Measurements from ENCODE around the gene ZGPAT. TPM values are rescaled to one million over a fixed set of nuclear protein-coding genes. Genes with fewer than 3 reads are reported as not detected.

ZGPAT gene
- total RNA-seq, 1 experiment from 2014 or later, result 27.6 TPM

DNA sequence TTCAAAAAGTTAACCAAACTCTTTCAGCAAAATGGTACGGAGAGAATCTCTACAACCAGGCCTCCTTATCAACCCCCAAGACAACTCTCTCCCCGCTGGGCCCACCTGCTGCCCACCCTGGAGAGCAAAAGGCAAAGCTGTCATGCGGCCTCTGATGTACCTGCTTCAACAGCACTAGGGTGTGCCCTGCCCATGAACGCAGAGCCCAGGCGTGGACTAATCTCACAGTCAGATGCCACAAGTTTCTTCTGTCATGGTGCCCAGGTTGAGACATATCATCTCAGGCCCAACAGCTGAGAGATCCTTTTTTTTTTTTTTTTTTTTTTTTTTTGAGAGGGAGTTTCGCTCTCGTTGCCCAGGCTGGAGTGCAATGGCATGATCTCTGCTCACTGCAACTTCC is 58.1 kb downstream of the ZGPAT start:
- Histone ChIP-seq H3K27me3 (ENCODE audit: insufficient read depth, low read length) (no peaks in the 10 kb centered on the region; the same call in 1 of the 2 replicates), H3K9me3 (ENCODE audit: control insufficient read depth, low read depth, low read length) (no peaks in the 10 kb centered on the region), H3K9ac (ENCODE audit: extremely low read depth, insufficient read length, low read length) (no peak overlapping the region), H3K18ac (ENCODE audit: insufficient read length, low read depth, low read length) (no peak overlapping the region), H3K56ac (ENCODE audit: insufficient read length, low read depth, low read length) (no peak overlapping the region), H2BK120ac (ENCODE audit: low read depth, low read length, poor library complexity, severe bottlenecking) (no peak overlapping the region), H3K23ac (ENCODE audit: insufficient read length, low read depth, low read length) (no peak overlapping the region), H3K4ac (ENCODE audit: low read depth, low read length) (no peak overlapping the region), H3K23me2 (ENCODE audit: insufficient read length, low read depth, low read length, poor library complexity, severe bottlenecking) (no peaks in the 10 kb centered on the region), H4K20me1 (ENCODE audit: control insufficient read depth, insufficient read depth, insufficient read length) (no peaks in the 10 kb centered on the region), H2BK5ac (ENCODE audit: insufficient read length, low read length) (no peak overlapping the region), H3K79me1 (ENCODE audit: insufficient read depth, low read depth, low read length, poor library complexity, severe bottlenecking) (no peaks in the 10 kb centered on the region), H4K5ac (ENCODE audit: insufficient read length, low read depth, low read length) (no peak overlapping the region), H4K91ac (ENCODE audit: insufficient read length, low read depth, low read length) (no peak overlapping the region), H3K4me2 (ENCODE audit: insufficient read depth, insufficient read length, low read length) (no peak overlapping the region), H2BK15ac (ENCODE audit: low read depth, low read length) (no peak overlapping the region), H3K27ac (ENCODE audit: insufficient read length, low read depth, low read length) (no peak overlapping the region), H4K8ac (replicated peaks; ENCODE audit: insufficient read length, low read depth, low read length) (no peak overlapping the region), H2AK5ac (ENCODE audit: insufficient read length, low read length) (no peak overlapping the region), H3K14ac (ENCODE audit: insufficient read depth, low read length) (no peak overlapping the region), H2AFZ (ENCODE audit: low read length) (no peak overlapping the region), H2BK12ac (ENCODE audit: insufficient read length, low read depth, low read length) (no peak overlapping the region), H3K79me2 (ENCODE audit: insufficient read depth, low read length) (no peaks in the 10 kb centered on the region), H3T11ph (ENCODE audit: low read length) (no peak overlapping the region), H2BK20ac (ENCODE audit: low read depth, low read length, poor library complexity, severe bottlenecking) (no peak overlapping the region), H3K4me1 (ENCODE audit: insufficient read depth, low read length) (no peaks in the 10 kb centered on the region)
- no peaks in the 10 kb centered on the region for H3K9me3 Mint-ChIP-seq
- TF ChIP-seq, protein P1, sequence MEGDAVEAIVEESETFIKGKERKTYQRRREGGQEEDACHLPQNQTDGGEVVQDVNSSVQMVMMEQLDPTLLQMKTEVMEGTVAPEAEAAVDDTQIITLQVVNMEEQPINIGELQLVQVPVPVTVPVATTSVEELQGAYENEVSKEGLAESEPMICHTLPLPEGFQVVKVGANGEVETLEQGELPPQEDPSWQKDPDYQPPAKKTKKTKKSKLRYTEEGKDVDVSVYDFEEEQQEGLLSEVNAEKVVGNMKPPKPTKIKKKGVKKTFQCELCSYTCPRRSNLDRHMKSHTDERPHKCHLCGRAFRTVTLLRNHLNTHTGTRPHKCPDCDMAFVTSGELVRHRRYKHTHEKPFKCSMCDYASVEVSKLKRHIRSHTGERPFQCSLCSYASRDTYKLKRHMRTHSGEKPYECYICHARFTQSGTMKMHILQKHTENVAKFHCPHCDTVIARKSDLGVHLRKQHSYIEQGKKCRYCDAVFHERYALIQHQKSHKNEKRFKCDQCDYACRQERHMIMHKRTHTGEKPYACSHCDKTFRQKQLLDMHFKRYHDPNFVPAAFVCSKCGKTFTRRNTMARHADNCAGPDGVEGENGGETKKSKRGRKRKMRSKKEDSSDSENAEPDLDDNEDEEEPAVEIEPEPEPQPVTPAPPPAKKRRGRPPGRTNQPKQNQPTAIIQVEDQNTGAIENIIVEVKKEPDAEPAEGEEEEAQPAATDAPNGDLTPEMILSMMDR (conservative IDR thresholded peaks at IDR 0.05), result no peak
- H3K4me1 Mint-ChIP-seq, result no peaks in the 10 kb centered on the region
- no CpG with 5 or more reads among the region's 7 CpGs for WGBS (ENCODE audit: extremely low coverage, insufficient read length, low lambda C conversion rate)
- no peak overlapping the region for H3K4me3 Mint-ChIP-seq
- H3K27ac Mint-ChIP-seq, result 0 out of 7 replicates have a peak overlapping the region, but pooled peaks of 1 of the 3 experiments have one; percentile 14
- no peaks in the 10 kb centered on the region; the same call in 1 of the 2 replicates for H3K27me3 Mint-ChIP-seq (ENCODE audit: low read depth)
- no peak for DNase-seq
- H3K36me3 Mint-ChIP-seq (ENCODE audit: insufficient read depth in 1 of 3, low read depth in 3 of 3), result peaks cover 1 to 58% (median 31%) of the 10 kb centered on the region in 3 experiments; a peak in 5 of 7 replicates

Measured in H9 (cell line).